Body of pancreas (tissue), 4 donors: Measurements from ENCODE around the gene KCTD10. TPM values are rescaled to one million over a fixed set of nuclear protein-coding genes. Genes with fewer than 3 reads are reported as not detected.

ENCODE experiments used
- ATAC-seq: fragments of 150-250 bp; one replicate; pipeline ENCODE4 v1.9.1; 2016
- DNase-seq, 4 donors: peaks; one replicate each; pipeline ENCODE4 v3.0.0-alpha.2; 2019
- H3K27ac ChIP-seq, 4 donors: fragments of 200-600 bp; sonication (generic); 1 replicate in 3 of 4; 2 replicates in 1 of 4; pipeline versions ENCODE4 v1.5.1 to v1.6.1; 2016 to 2019; ENCODE audit warnings: mild to moderate bottlenecking in 1 of 4, mixed read lengths in 1 of 4, moderate library complexity in 1 of 4
- H3K27me3 ChIP-seq, 2 donors: fragments of 200-600 bp; sonication (generic); one replicate each; pipeline ENCODE4 v1.6.0; 2016; ENCODE audit warnings: mild to moderate bottlenecking in 1 of 2
- H3K36me3 ChIP-seq, 2 donors: fragments of 200-600 bp; sonication (generic); replicated peaks in 1 of 2; 2 replicates each; pipeline ENCODE4 v1.5.1; 2016; ENCODE audit warnings: low read depth in 2 of 2; ENCODE audit not compliant: insufficient read depth in 1 of 2
- H3K4me1 ChIP-seq: fragments of 200-600 bp; sonication (generic); one replicate; pipeline ENCODE4 v1.6.0; 2016
- H3K4me3 ChIP-seq, 2 donors: fragments of 200-600 bp; sonication (generic); 1 replicate in 1 of 2; 2 replicates in 1 of 2; pipeline ENCODE4 v1.5.1; 2016 to 2019
- H3K9me3 ChIP-seq, 3 donors: fragments of 200-600 bp; sonication (generic); 1 replicate in 2 of 3; 2 replicates in 1 of 3; pipeline ENCODE4 v1.5.1; 2016
- CTCF ChIP-seq, 7 experiments: fragments of 450-650 bp in 4 of 7; fragments of 200-600 bp in 3 of 7; sonication (generic) in 3 of 7; IDR thresholded peaks; one replicate each; pipeline ENCODE4 v1.5.1; 2016 to 2019; ENCODE audit warnings: antibody characterized with exemption in 7 of 7
- POLR2A ChIP-seq, 3 donors: fragments of 450-650 bp; IDR thresholded peaks; one replicate each; pipeline ENCODE4 v1.6.1; 2016; ENCODE audit warnings: antibody characterized with exemption in 3 of 3, mild to moderate bottlenecking in 2 of 3
- WGBS, 2 donors: methylation state at CpG; one replicate each; pipeline ENCODE4 v1.1.5; 2017; 5-methylcytosine and 5-hydroxymethylcytosine counted together
- intact Hi-C: fragments of 100-400 bp; cut with DNase I; formaldehyde crosslinking; loops from one replicate; pipeline ENCODE4 v1.15.1; 2023
- total RNA-seq, 2 donors: library from RNA; depleted of rRNA; stranded (reverse); fragments of >200 nt; gene quantifications; one replicate each; pipeline ENCODE4 v1.1.0, GENCODE V29; 2016

Gene KCTD10
- total RNA-seq, 2 donors from 2014 or later, result 18.2 to 28.3 TPM

- DNase-seq (no peak), ATAC-seq (no peak)
- no peak for TF ChIP-seq POLR2A (IDR thresholded peaks at IDR 0.05)
- no peak for TF ChIP-seq CTCF (IDR thresholded peaks at IDR 0.05)
- intact Hi-C loops, result no loop called here
- Histone ChIP-seq H3K27ac (peak overlapping the region in 1 of 4 donors; percentile 86), H3K9me3 (no peaks in the 10 kb centered on the region), H3K27me3 (no peaks in the 10 kb centered on the region), H3K4me3 (no peak overlapping the region), H3K4me1 (peaks cover 43% of the 10 kb centered on the region), H3K36me3 (peaks cover 0 to 1% of the 10 kb centered on the region in 2 donors)
- 87 to 89% methylated on average over 14 of the region's 14 CpGs for WGBS, 2 donors
These were observed 12.3 kb downstream of the KCTD10 start for GRCh38 chr12:109464642-109465351.

GRCh38 chr12:109463756-109464155 lies 13.3 kb downstream of the KCTD10 start:
- Histone ChIP-seq H3K4me1 (peaks cover 43% of the 10 kb centered on the region), H3K27me3 (no peaks in the 10 kb centered on the region), H3K36me3 (no peaks in the 10 kb centered on the region), H3K27ac (peak overlapping the region; percentile 61 to 86 (median 80)), H3K4me3 (no peak overlapping the region), H3K9me3 (no peaks in the 10 kb centered on the region)
- DNase-seq, result no peak
- WGBS, 2 donors, result 44 to 76% methylated on average over 3 to 5 of the region's 5 CpGs
- intact Hi-C loops, result no loop called here
- ATAC-seq, result no peak
- TF ChIP-seq CTCF (IDR thresholded peaks at IDR 0.05) (no peak), POLR2A (IDR thresholded peaks at IDR 0.05) (no peak)

GRCh38 chr12:109462868-109463692 lies 14.0 kb downstream of the KCTD10 start:
- peak; percentile 53 to 78 (median 62) for DNase-seq
- intact Hi-C loops, result no loop called here
- no peak overlapping the region for H3K4me3 ChIP-seq
- no peaks in the 10 kb centered on the region for H3K27me3 ChIP-seq
- no peaks in the 10 kb centered on the region for H3K36me3 ChIP-seq
- H3K9me3 ChIP-seq, result no peaks in the 10 kb centered on the region
- peak; percentile 82 for ATAC-seq
- no peak for TF ChIP-seq CTCF (IDR thresholded peaks at IDR 0.05)
- TF ChIP-seq POLR2A (IDR thresholded peaks at IDR 0.05), result peak in 2 of 3 donors; percentile 26 to 35
- peaks cover 43% of the 10 kb centered on the region for H3K4me1 ChIP-seq
- peak overlapping the region; percentile 61 to 86 (median 80) for H3K27ac ChIP-seq
- WGBS, 2 donors, result 43 to 54% methylated on average over 11 to 14 of the region's 14 CpGs

GRCh38 chr12:109461846-109462756 lies 15.0 kb downstream of the KCTD10 start:
- Histone ChIP-seq H3K9me3 (no peaks in the 10 kb centered on the region), H3K4me1 (peaks cover 41% of the 10 kb centered on the region), H3K27me3 (no peaks in the 10 kb centered on the region), H3K27ac (peak overlapping the region; percentile 18 to 86 (median 72)), H3K4me3 (no peak overlapping the region), H3K36me3 (no peaks in the 10 kb centered on the region)
- ATAC-seq (peak; percentile 65), DNase-seq (peak; percentile 36 to 71 (median 58))
- intact Hi-C loops, result no loop called here
- TF ChIP-seq CTCF (IDR thresholded peaks at IDR 0.05) (no peak), POLR2A (IDR thresholded peaks at IDR 0.05) (no peak)
- WGBS, 2 donors, result 70 to 78% methylated on average over 13 of the region's 13 CpGs
